ENCODE measurements around the gene NCAPH2.

NCAPH2 gene

DNA sequence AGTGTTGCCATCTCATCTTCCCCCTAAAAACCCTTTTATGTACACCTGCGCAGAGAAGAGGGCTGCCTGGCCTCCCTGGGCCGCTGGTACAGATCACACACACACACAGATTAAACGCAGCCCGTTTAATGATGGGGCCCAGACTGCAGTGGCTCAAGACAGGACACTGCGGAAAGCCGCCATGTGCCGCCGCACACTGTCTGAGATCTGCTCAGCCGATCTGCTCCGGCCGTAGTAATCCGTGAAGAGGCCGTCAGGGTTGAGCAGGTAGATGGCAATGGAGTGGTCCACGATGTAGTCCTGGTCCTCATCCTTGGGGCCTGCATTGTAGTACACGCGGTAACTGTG, 15.4 kb downstream of the NCAPH2 start:
- DNase-seq (ENCODE audit: extremely low spot score), result no peak
- CTCF ChIA-PET, result no interaction called here
- TF ChIP-seq FOXA1 (IDR thresholded peaks at IDR 0.05) (no peak), CTBP1 (IDR thresholded peaks at IDR 0.05; ENCODE audit: borderline replicate concordance) (no peak), TARDBP (IDR thresholded peaks at IDR 0.05) (no peak), ZNF384 (IDR thresholded peaks at IDR 0.05) (no peak), SUZ12 (IDR thresholded peaks at IDR 0.05) (no peak), ELF4 (IDR thresholded peaks at IDR 0.05) (no peak), FOXM1 (IDR thresholded peaks at IDR 0.05; ENCODE audit: borderline replicate concordance) (no peak), L3MBTL2 (conservative IDR thresholded peaks at IDR 0.05) (no peak), BHLHE40 (IDR thresholded peaks at IDR 0.05; ENCODE audit: borderline replicate concordance) (no peak), FOXK2 (IDR thresholded peaks at IDR 0.05) (no peak), LEF1 (IDR thresholded peaks at IDR 0.05; ENCODE audit: borderline replicate concordance) (no peak), ARNT (IDR thresholded peaks at IDR 0.05) (no peak), SP1 (IDR thresholded peaks at IDR 0.05) (no peak), HDGF (IDR thresholded peaks at IDR 0.05; ENCODE audit: borderline replicate concordance) (no peak), NFRKB (IDR thresholded peaks at IDR 0.05) (no peak)
- TF ChIP-seq, protein P1, sequence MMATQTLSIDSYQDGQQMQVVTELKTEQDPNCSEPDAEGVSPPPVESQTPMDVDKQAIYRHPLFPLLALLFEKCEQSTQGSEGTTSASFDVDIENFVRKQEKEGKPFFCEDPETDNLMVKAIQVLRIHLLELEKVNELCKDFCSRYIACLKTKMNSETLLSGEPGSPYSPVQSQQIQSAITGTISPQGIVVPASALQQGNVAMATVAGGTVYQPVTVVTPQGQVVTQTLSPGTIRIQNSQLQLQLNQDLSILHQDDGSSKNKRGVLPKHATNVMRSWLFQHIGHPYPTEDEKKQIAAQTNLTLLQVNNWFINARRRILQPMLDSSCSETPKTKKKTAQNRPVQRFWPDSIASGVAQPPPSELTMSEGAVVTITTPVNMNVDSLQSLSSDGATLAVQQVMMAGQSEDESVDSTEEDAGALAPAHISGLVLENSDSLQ (IDR thresholded peaks at IDR 0.05), result no peak
- POLR2A ChIA-PET, result interaction anchor here (1.0 to 7.1 kb wide), 5 partner anchors 8 to 51 kb away, joined by 3 to 193 read pairs (median 49); partner anchors contain the start of genes LMF2, NCAPH2 and SYCE3

DNA sequence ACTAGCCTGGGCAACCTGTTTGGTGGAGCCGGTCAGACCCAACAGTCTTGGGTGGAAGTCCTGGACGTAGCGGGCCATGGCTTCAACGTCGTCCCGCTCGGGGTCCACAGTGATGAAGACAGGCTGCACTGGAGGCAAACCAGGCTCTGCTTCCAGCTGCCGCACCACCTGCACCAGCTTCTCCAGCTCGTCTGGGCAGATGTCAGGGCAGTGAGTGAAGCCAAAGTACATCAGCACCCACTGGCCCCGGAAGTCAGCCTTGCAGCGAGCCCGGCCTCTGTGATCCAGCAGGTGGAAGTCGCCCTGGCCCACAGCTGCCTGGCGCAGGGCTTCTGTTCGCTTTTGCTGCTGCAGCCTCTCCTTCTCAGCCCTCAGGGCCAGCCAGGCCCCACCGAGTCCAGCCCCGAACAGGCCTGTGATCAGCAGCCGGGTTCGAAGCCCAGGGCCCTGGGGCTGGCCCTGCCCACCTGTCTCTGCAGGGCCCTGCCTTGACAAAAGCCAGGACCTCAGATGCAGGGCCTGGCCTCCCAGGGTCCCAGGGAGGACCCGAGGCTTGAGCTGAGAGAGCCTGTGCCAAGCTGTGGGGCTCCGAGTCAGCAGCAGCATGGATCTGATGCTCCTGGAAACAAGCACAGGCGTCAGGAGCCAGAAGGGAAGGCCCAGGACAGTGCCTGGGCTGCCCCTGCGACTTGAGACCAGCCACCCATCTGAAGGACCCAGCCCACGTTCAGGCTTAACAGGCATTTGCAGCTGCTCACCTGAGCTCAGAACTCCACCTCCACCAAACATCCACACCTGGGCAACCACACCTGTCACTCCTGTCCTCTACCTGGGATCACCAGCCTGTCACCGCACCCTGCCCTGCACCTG, 16.0 kb downstream of the NCAPH2 start:
- TF ChIP-seq ZNF384 (IDR thresholded peaks at IDR 0.05), result no peak
- no peak for TF ChIP-seq HDGF (IDR thresholded peaks at IDR 0.05; ENCODE audit: borderline replicate concordance)
- TF ChIP-seq, protein P1 (IDR thresholded peaks at IDR 0.05), result no peak
- no peak for TF ChIP-seq FOXM1 (IDR thresholded peaks at IDR 0.05; ENCODE audit: borderline replicate concordance)
- TF ChIP-seq CTBP1 (IDR thresholded peaks at IDR 0.05; ENCODE audit: borderline replicate concordance), result no peak
- TF ChIP-seq L3MBTL2 (conservative IDR thresholded peaks at IDR 0.05), result no peak
- TF ChIP-seq FOXK2 (IDR thresholded peaks at IDR 0.05), result no peak
- TF ChIP-seq NFRKB (IDR thresholded peaks at IDR 0.05), result no peak
- TF ChIP-seq SP1 (IDR thresholded peaks at IDR 0.05), result no peak
- no peak for TF ChIP-seq LEF1 (IDR thresholded peaks at IDR 0.05; ENCODE audit: borderline replicate concordance)
- TF ChIP-seq FOXA1 (IDR thresholded peaks at IDR 0.05), result no peak
- no peak for TF ChIP-seq SUZ12 (IDR thresholded peaks at IDR 0.05)
- no peak for TF ChIP-seq ARNT (IDR thresholded peaks at IDR 0.05)
- no peak for TF ChIP-seq TARDBP (IDR thresholded peaks at IDR 0.05)
- TF ChIP-seq BHLHE40 (IDR thresholded peaks at IDR 0.05; ENCODE audit: borderline replicate concordance), result no peak
- TF ChIP-seq ELF4 (IDR thresholded peaks at IDR 0.05), result no peak
- no peak for DNase-seq (ENCODE audit: extremely low spot score)
- ChIA-PET CTCF (interaction anchor here (2.2 kb wide), 1 partner anchor 15 kb away, joined by 11 read pairs; no protein-coding TSS in a partner anchor), POLR2A (interaction anchor here (0.6 to 7.1 kb wide), 10 partner anchors 9 to 182 kb away, joined by 3 to 193 read pairs (median 12); partner anchors contain the start of genes CHKB, LMF2, NCAPH2 and SYCE3)

DNA sequence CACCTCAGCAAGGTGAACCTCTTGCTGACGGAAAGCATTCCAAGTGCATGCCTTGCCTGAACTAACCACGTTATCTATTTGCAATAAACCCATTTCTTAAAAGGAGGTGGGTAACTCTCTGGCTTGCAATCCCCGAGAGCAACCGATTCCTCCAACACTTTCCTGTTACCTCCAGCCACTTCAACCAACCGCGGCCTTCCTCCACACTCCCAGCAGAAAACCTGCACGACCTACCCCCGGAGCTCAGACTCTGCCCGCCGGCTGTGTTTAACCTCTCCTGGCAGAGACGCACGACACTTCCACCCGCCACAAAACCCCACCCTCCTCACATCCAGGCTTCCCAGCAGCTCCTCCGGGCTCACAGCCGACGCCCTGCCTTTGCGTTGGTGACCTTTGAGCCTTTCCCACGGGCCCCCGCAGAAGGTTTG, 16.7 kb downstream of the NCAPH2 start:
- no peak for TF ChIP-seq ELF4 (IDR thresholded peaks at IDR 0.05)
- ChIA-PET POLR2A (interaction anchor here (0.6 to 7.1 kb wide), 16 partner anchors 9 to 183 kb away, joined by 3 to 193 read pairs (median 10); partner anchors contain the start of genes CHKB, KLHDC7B, LMF2 and NCAPH2), CTCF (interaction anchor here (1.5 to 2.2 kb wide), 3 partner anchors 15 to 178 kb away, joined by 6 to 11 read pairs (median 11); partner anchors contain the start of gene KLHDC7B)
- DNase-seq (ENCODE audit: extremely low spot score), result no peak

DNA sequence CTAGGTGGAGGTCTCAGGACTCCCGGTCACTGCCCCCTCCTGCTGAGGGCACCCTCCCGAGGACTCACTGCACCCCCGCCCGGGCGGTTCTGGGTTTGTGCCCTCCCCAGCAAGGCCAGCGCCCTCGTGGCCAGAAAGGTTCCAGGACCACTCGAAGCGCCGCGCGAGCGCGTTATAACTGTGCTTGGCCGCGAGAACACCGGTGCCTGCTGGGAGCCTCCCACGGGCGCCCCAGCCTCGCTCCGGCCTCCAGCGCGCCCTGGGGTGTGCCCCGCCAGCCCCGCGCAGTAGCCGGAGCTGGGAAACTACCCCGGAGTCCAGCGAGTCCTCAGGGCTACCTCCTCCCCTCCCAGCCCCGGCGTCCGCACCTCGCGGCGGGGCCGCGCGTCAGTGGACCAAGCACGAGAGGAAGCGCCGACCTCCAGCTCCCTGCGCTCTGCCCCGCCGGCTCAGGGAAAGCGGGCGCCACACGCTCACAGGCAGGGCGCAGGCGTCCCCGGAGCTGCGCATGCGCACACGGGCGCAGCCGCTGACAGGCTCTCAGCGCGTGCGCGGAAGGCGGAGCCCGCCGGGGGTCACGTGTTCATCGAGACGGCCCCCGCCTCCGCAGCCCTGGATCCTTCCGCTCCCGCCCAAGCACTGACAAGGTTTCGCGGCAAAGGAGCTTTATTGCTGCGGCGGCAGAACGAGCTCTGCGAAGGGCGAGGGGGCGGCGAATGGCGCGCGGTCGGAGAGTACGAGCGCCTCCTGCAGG, 17.3 kb downstream of the NCAPH2 start, which contains the start of gene SCO2:
SCO2 (minus strand) TSS at position 495 of the 754 bp plus-strand sequence. CDS start 1,187 bp downstream, outside the sequence.
- TF ChIP-seq ELF4 (IDR thresholded peaks at IDR 0.05), result peak; percentile 10; the same call in 1 of the 2 replicates
- TF ChIP-seq L3MBTL2 (conservative IDR thresholded peaks at IDR 0.05), result peak; percentile 79
- no peak for TF ChIP-seq FOXM1 (IDR thresholded peaks at IDR 0.05; ENCODE audit: borderline replicate concordance)
- DNase-seq (ENCODE audit: extremely low spot score), result peak; percentile 99
- CTCF ChIA-PET, result interaction anchor here (0.6 to 2.2 kb wide), 22 partner anchors 10 to 554 kb away, joined by 3 to 11 read pairs (median 6); partner anchors contain the start of genes KLHDC7B, LMF2, NCAPH2 and SYCE3
- POLR2A ChIA-PET, result interaction anchor here (0.7 to 7.1 kb wide), 50 partner anchors 10 to 281 kb away, joined by 3 to 193 read pairs (median 5); partner anchors contain the start of genes ARSA, CHKB, HDAC10 and KLHDC7B

DNA sequence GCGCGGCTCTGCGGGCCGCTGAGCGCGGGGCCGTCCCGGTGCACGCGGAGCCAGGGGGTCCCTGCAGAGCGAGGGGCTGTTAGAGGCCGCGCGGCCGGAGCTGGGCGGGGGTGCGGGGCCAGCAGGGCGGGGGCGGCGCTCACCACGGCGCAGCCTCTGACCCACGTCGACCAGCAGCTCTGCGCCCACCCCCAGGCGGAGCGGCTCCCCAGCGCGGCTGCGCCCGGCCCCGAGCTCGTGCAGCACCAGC, 17.8 kb downstream of the NCAPH2 start:
- ChIA-PET POLR2A (interaction anchor here (0.7 to 7.1 kb wide), 48 partner anchors 10 to 282 kb away, joined by 3 to 193 read pairs (median 5); partner anchors contain the start of genes ARSA, CHKB, HDAC10 and KLHDC7B), CTCF (interaction anchor here (0.7 to 2.2 kb wide), 21 partner anchors 9 to 554 kb away, joined by 3 to 11 read pairs (median 6); partner anchors contain the start of genes KLHDC7B, LMF2, NCAPH2 and SYCE3)
- DNase-seq (ENCODE audit: extremely low spot score), result no peak
- no peak for TF ChIP-seq SP1 (IDR thresholded peaks at IDR 0.05)
- no peak for TF ChIP-seq ELF4 (IDR thresholded peaks at IDR 0.05)
- TF ChIP-seq ARNT (IDR thresholded peaks at IDR 0.05), result no peak
- TF ChIP-seq ZNF384 (IDR thresholded peaks at IDR 0.05), result no peak
